Neural progenitor cell (in vitro differentiated cells): Measurements from ENCODE around the gene SUMF2. TPM values are rescaled to one million over a fixed set of nuclear protein-coding genes. Genes with fewer than 3 reads are reported as not detected.

Experiments
- DNase-seq: peaks from one replicate; pipeline ENCODE4 v3.0.0-alpha.2; 2016; ENCODE audit warnings: low spot score
- H2AFZ ChIP-seq: fragments of 200-600 bp; sonication (generic); replicated peaks from 2 replicates; pipeline ENCODE4 v1.6.1; 2016; ENCODE audit warnings: antibody characterized with exemption
- H3F3A ChIP-seq: fragments of 200-600 bp; sonication (generic); 2 replicates; pipeline ENCODE4 v1.6.1; 2016; ENCODE audit warnings: antibody characterized with exemption, low read depth
- H3K27ac ChIP-seq: fragments of 200-600 bp; sonication (generic); 2 replicates; pipeline ENCODE4 v1.5.1; 2016; ENCODE audit warnings: mild to moderate bottlenecking
- H3K27me3 ChIP-seq: fragments of 200-600 bp; sonication (generic); 2 replicates; pipeline ENCODE4 v1.6.1; 2016; ENCODE audit warnings: mild to moderate bottlenecking, moderate library complexity
- H3K36me3 ChIP-seq: fragments of 200-600 bp; sonication (generic); 2 replicates; pipeline ENCODE4 v1.5.1; 2016
- H3K4me1 ChIP-seq: fragments of 200-600 bp; sonication (generic); 2 replicates; pipeline ENCODE4 v1.6.1; 2016; ENCODE audit warnings: mixed run types
- H3K4me2 ChIP-seq: fragments of 200-600 bp; sonication (generic); 2 replicates; pipeline ENCODE4 v1.6.1; 2016
- H3K4me3 ChIP-seq: fragments of 200-600 bp; sonication (generic); 2 replicates; pipeline ENCODE4 v1.5.1; 2016
- H3K79me2 ChIP-seq: fragments of 200-600 bp; sonication (generic); 2 replicates; pipeline ENCODE4 v1.6.1; 2016; ENCODE audit warnings: low read depth
- H3K9ac ChIP-seq: fragments of 200-600 bp; sonication (generic); 2 replicates; pipeline ENCODE4 v1.6.1; 2016
- H3K9me3 ChIP-seq: fragments of 200-600 bp; sonication (generic); 2 replicates; pipeline ENCODE4 v1.5.1; 2016; ENCODE audit warnings: low read depth
- H4K20me1 ChIP-seq: fragments of 200-600 bp; sonication (generic); 2 replicates; pipeline ENCODE4 v1.6.1; 2016; ENCODE audit warnings: low read depth
- H3K27ac Mint-ChIP-seq: 3 replicates; pipeline ENCODE4 v1.8.0; 2021; ENCODE audit warnings: mixed read lengths
- H3K27me3 Mint-ChIP-seq: 2 replicates; pipeline ENCODE4 v1.8.0; 2022; ENCODE audit warnings: low read depth, mild to moderate bottlenecking, inconsistent platforms, moderate library complexity, mixed read lengths; ENCODE audit not compliant: insufficient read depth
- H3K36me3 Mint-ChIP-seq: 3 replicates; pipeline ENCODE4 v1.8.0; 2021; ENCODE audit warnings: mixed read lengths
- H3K4me1 Mint-ChIP-seq: 3 replicates; pipeline ENCODE4 v1.8.0; 2021; ENCODE audit warnings: mixed read lengths
- H3K4me3 Mint-ChIP-seq: 3 replicates; pipeline ENCODE4 v1.8.0; 2021; ENCODE audit warnings: mild to moderate bottlenecking, moderate library complexity, mixed read lengths
- H3K9me3 Mint-ChIP-seq: 3 replicates; pipeline ENCODE4 v1.8.0; 2020; ENCODE audit warnings: mixed read lengths
- EZH2 ChIP-seq: fragments of 200-600 bp; sonication (generic); IDR thresholded peaks from 2 replicates; pipeline ENCODE4 v1.6.1; 2017; ENCODE audit warnings: antibody characterized with exemption, mild to moderate bottlenecking, moderate library complexity
- EZH2phosphoT487 ChIP-seq: fragments of 200-600 bp; sonication (generic); IDR thresholded peaks from 2 replicates; pipeline ENCODE4 v1.6.1; 2017; ENCODE audit warnings: antibody characterized with exemption
- total RNA-seq: library from RNA; depleted of rRNA; stranded (reverse); fragments of >200 nt; gene quantifications from 2 replicates; pipeline ENCODE4 v1.2.3, GENCODE V29; 2015; ENCODE audit warnings: low replicate concordance
- TF ChIP-seq, protein P1 (sequence below): fragments of 200-600 bp; sonication (generic); IDR thresholded peaks from 2 replicates; pipeline ENCODE4 v1.5.1; 2017; ENCODE audit warnings: antibody characterized with exemption, mild to moderate bottlenecking

Gene SUMF2
- total RNA-seq, 1 donor from 2014 or later, result 76.1 TPM

DNA sequence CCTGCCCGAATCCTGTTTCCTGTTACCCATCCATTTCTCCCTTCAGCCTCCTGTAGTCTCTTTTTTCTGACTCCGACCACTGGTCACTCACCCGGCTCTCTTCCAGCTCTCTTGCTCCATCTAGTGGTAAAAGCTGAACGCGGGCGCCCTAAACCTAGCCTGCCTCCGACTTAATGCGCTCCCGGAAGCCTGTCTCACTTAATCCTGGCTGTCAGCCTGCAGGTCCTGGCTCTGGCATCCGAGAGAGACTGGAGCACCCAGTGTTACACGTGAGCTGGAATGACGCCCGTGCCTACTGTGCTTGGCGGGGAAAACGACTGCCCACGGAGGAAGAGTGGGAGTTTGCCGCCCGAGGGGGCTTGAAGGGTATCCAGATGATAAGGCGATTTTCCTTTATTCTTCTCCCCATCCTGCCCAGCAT is 10.3 kb downstream of the SUMF2 start:
- DNase-seq, result peak; percentile 85
- Histone ChIP-seq H3K27me3 (no peaks in the 10 kb centered on the region), H3K9me3 (no peaks in the 10 kb centered on the region), H4K20me1 (no peaks in the 10 kb centered on the region), H3K4me2 (no peak overlapping the region), H3K27ac (no peak overlapping the region), H3K79me2 (no peaks in the 10 kb centered on the region), H3K9ac (no peak overlapping the region), H3K36me3 (no peaks in the 10 kb centered on the region), H3K4me3 (no peak overlapping the region), H2AFZ (no peak overlapping the region), H3F3A (peaks cover 13% of the 10 kb centered on the region), H3K4me1 (no peaks in the 10 kb centered on the region)
- Mint-ChIP-seq H3K27me3 (peaks cover 2% of the 10 kb centered on the region), H3K4me1 (peaks cover 3% of the 10 kb centered on the region), H3K4me3 (no peak overlapping the region), H3K9me3 (no peaks in the 10 kb centered on the region), H3K27ac (peak overlapping the region; percentile 47), H3K36me3 (peaks cover 20% of the 10 kb centered on the region)
- TF ChIP-seq, protein P1, sequence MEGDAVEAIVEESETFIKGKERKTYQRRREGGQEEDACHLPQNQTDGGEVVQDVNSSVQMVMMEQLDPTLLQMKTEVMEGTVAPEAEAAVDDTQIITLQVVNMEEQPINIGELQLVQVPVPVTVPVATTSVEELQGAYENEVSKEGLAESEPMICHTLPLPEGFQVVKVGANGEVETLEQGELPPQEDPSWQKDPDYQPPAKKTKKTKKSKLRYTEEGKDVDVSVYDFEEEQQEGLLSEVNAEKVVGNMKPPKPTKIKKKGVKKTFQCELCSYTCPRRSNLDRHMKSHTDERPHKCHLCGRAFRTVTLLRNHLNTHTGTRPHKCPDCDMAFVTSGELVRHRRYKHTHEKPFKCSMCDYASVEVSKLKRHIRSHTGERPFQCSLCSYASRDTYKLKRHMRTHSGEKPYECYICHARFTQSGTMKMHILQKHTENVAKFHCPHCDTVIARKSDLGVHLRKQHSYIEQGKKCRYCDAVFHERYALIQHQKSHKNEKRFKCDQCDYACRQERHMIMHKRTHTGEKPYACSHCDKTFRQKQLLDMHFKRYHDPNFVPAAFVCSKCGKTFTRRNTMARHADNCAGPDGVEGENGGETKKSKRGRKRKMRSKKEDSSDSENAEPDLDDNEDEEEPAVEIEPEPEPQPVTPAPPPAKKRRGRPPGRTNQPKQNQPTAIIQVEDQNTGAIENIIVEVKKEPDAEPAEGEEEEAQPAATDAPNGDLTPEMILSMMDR, result peak; percentile 85
- no peak for TF ChIP-seq EZH2
- no peak for TF ChIP-seq EZH2phosphoT487

- H3K27me3 Mint-ChIP-seq, result peaks cover 4% of the 10 kb centered on the region
Measured at GRCh38 chr7:56077681-56078080, 13.6 kb downstream of the SUMF2 start.

GRCh38 chr7:56078196-56078595 is 14.1 kb downstream of the SUMF2 start:
- Mint-ChIP-seq H3K4me1 (peaks cover 3% of the 10 kb centered on the region), H3K27me3 (peaks cover 2% of the 10 kb centered on the region), H3K4me3 (no peak overlapping the region), H3K36me3 (peaks cover 10% of the 10 kb centered on the region), H3K27ac (no peak overlapping the region), H3K9me3 (no peaks in the 10 kb centered on the region)
- Histone ChIP-seq H3K36me3 (no peaks in the 10 kb centered on the region), H3F3A (peaks cover 9% of the 10 kb centered on the region), H3K79me2 (no peaks in the 10 kb centered on the region), H3K4me2 (no peak overlapping the region), H3K9ac (no peak overlapping the region), H3K27ac (no peak overlapping the region), H3K27me3 (no peaks in the 10 kb centered on the region), H4K20me1 (no peaks in the 10 kb centered on the region), H3K4me3 (no peak overlapping the region), H3K4me1 (no peaks in the 10 kb centered on the region), H2AFZ (no peak overlapping the region), H3K9me3 (no peaks in the 10 kb centered on the region)
- TF ChIP-seq, protein P1, result no peak
- TF ChIP-seq EZH2 (no peak), EZH2phosphoT487 (no peak)
- DNase-seq, result no peak

More at GRCh38 chr7:56077681-56078080, 13.6 kb downstream of the SUMF2 start:
- H3K36me3 Mint-ChIP-seq, result peaks cover 13% of the 10 kb centered on the region
- no peak overlapping the region for H3K4me3 Mint-ChIP-seq
- H3K4me2 ChIP-seq, result no peak overlapping the region
- H3K9me3 Mint-ChIP-seq, result no peaks in the 10 kb centered on the region
- no peak overlapping the region for H2AFZ ChIP-seq
- no peaks in the 10 kb centered on the region for H3K27me3 ChIP-seq
- no peaks in the 10 kb centered on the region for H3K9me3 ChIP-seq
- H3K4me1 Mint-ChIP-seq, result peaks cover 3% of the 10 kb centered on the region
- peaks cover 13% of the 10 kb centered on the region for H3F3A ChIP-seq
- no peaks in the 10 kb centered on the region for H3K4me1 ChIP-seq
- no peak overlapping the region for H3K27ac Mint-ChIP-seq
- TF ChIP-seq, protein P1, result no peak
- TF ChIP-seq EZH2phosphoT487 (no peak), EZH2 (no peak)
- no peaks in the 10 kb centered on the region for H3K36me3 ChIP-seq
- no peaks in the 10 kb centered on the region for H4K20me1 ChIP-seq
- H3K79me2 ChIP-seq, result no peaks in the 10 kb centered on the region
- H3K27ac ChIP-seq, result no peak overlapping the region
- no peak overlapping the region for H3K4me3 ChIP-seq
- no peak for DNase-seq
- H3K9ac ChIP-seq, result no peak overlapping the region
